ENCODE data around the gene PFKFB4. TPM values are rescaled to one million over a fixed set of nuclear protein-coding genes. Genes with fewer than 3 reads are reported as not detected.
"Not testable (repeated sequence)": the region's sequence is repeated elsewhere in the genome, so short reads cannot be mapped to it uniquely, and the experiment has no call there.

PFKFB4 gene
- total RNA-seq, 1 donor from 2014 or later: 19.9 TPM

GRCh38 chr3:48553886-48554845 is 2.4 kb downstream of the PFKFB4 start:
- TF ChIP-seq CTCF (IDR thresholded peaks at IDR 0.05): no peak
- H3K4me3 Mint-ChIP-seq (ENCODE audit: unreplicated experiment): peak overlapping the region; percentile 6
- peaks cover 42% of the 10 kb centered on the region for H3K4me1 Mint-ChIP-seq (ENCODE audit: low read depth)
- H3K27ac Mint-ChIP-seq (ENCODE audit: unreplicated experiment): no peak overlapping the region
- no peaks in the 10 kb centered on the region for H3K9me3 Mint-ChIP-seq (ENCODE audit: low read depth)
- no peak for DNase-seq (ENCODE audit: low spot score)
- H3K36me3 Mint-ChIP-seq (ENCODE audit: low read depth): no peaks in the 10 kb centered on the region
- H3K27me3 Mint-ChIP-seq (ENCODE audit: low read depth): no peaks in the 10 kb centered on the region

- Mint-ChIP-seq H3K27ac (ENCODE audit: unreplicated experiment) (no peak overlapping the region), H3K27me3 (ENCODE audit: low read depth) (no peaks in the 10 kb centered on the region), H3K36me3 (ENCODE audit: low read depth) (peaks cover 3% of the 10 kb centered on the region), H3K4me3 (ENCODE audit: unreplicated experiment) (no peak overlapping the region), H3K9me3 (ENCODE audit: low read depth) (no peaks in the 10 kb centered on the region), H3K4me1 (ENCODE audit: low read depth) (peaks cover 37% of the 10 kb centered on the region)
- DNase-seq (ENCODE audit: low spot score): no peak
- no peak for TF ChIP-seq CTCF (IDR thresholded peaks at IDR 0.05)
Observed at GRCh38 chr3:48553361-48553760, 3.2 kb downstream of the PFKFB4 start.

- Mint-ChIP-seq H3K36me3 (ENCODE audit: low read depth) (peaks cover 6% of the 10 kb centered on the region), H3K9me3 (ENCODE audit: low read depth) (no peaks in the 10 kb centered on the region), H3K27me3 (ENCODE audit: low read depth) (no peaks in the 10 kb centered on the region), H3K27ac (ENCODE audit: unreplicated experiment) (no peak overlapping the region), H3K4me3 (ENCODE audit: unreplicated experiment) (peak overlapping the region; percentile 9), H3K4me1 (ENCODE audit: low read depth) (peaks cover 29% of the 10 kb centered on the region)
- TF ChIP-seq CTCF (IDR thresholded peaks at IDR 0.05): no peak
- no peak for DNase-seq (ENCODE audit: low spot score)
Observed at GRCh38 chr3:48552111-48552951, 4.3 kb downstream of the PFKFB4 start.

- not testable (repeated sequence) for DNase-seq (ENCODE audit: low spot score); H3K27me3 Mint-ChIP-seq (ENCODE audit: low read depth); H3K9me3 Mint-ChIP-seq (ENCODE audit: low read depth); H3K36me3 Mint-ChIP-seq (ENCODE audit: low read depth); H3K4me3 Mint-ChIP-seq (ENCODE audit: unreplicated experiment); H3K27ac Mint-ChIP-seq (ENCODE audit: unreplicated experiment)
- H3K4me1 Mint-ChIP-seq (ENCODE audit: low read depth): peaks cover 25% of the 10 kb centered on the region
Observed at GRCh38 chr3:48551651-48552050, 5.0 kb downstream of the PFKFB4 start.

GRCh38 chr3:48548729-48549705 is 7.6 kb downstream of the PFKFB4 start:
- no peak overlapping the region for H3K4me3 Mint-ChIP-seq (ENCODE audit: unreplicated experiment)
- no peak for DNase-seq (ENCODE audit: low spot score)
- H3K36me3 Mint-ChIP-seq (ENCODE audit: low read depth): peaks cover 18% of the 10 kb centered on the region
- H3K27me3 Mint-ChIP-seq (ENCODE audit: low read depth): no peaks in the 10 kb centered on the region
- TF ChIP-seq CTCF (IDR thresholded peaks at IDR 0.05): peak; percentile 94
- no peak overlapping the region for H3K27ac Mint-ChIP-seq (ENCODE audit: unreplicated experiment)
- H3K4me1 Mint-ChIP-seq (ENCODE audit: low read depth): peaks cover 3% of the 10 kb centered on the region
- H3K9me3 Mint-ChIP-seq (ENCODE audit: low read depth): no peaks in the 10 kb centered on the region
